HG03575 (cell line): Measurements from ENCODE around the gene STARD9.
"Not testable (repeated sequence)": the region's sequence is repeated elsewhere in the genome, so short reads cannot be mapped to it uniquely, and the experiment has no call there.

Source experiments
- ATAC-seq: cut with Tn5 transposase; IDR thresholded peaks from one replicate; pipeline ENCODE4 v1.9.1; 2021; ENCODE audit not compliant: unreplicated experiment, insufficient number of reproducible peaks, low FRiP score; ENCODE audit errors: extremely low read depth

Gene STARD9

GRCh38 chr15:42582569-42583375 is 7.4 kb downstream of the STARD9 start:
- ATAC-seq, result no peak

DNA sequence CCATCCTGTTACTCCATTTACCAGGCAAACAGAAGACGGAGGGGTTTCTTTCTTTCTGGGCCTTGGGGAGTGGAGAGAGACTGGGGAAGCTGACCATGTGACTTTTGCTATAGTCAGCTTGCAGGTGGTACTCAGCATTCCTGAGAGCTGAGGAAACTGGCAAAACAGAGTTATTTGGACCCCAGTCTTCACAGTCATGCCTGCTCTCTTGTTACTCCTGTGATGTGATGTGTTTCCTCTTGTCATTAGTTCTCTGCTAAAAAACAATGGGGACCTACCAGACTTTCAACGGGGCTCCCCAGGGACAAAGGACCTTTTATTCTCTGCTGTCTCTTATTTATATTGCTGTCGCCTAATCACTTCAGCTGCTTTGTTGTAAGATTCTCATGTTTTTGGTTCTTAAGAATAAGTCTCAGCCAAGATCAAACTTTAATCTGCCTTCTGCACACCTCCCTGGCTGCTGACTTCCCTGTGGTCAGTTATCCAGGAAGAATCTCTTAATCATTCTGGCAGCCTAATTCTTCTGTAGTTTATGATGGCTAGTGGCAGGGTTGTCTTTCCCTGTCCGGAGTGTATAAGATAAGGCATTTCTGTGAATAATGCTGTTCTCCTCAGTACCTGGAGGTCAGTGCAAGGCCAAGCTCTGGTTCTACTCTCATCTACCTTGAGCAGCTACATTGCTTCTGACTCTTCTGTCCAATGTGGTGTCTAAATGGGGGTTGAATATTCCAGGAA is 8.8 kb downstream of the STARD9 start:
- ATAC-seq, result no peak

DNA sequence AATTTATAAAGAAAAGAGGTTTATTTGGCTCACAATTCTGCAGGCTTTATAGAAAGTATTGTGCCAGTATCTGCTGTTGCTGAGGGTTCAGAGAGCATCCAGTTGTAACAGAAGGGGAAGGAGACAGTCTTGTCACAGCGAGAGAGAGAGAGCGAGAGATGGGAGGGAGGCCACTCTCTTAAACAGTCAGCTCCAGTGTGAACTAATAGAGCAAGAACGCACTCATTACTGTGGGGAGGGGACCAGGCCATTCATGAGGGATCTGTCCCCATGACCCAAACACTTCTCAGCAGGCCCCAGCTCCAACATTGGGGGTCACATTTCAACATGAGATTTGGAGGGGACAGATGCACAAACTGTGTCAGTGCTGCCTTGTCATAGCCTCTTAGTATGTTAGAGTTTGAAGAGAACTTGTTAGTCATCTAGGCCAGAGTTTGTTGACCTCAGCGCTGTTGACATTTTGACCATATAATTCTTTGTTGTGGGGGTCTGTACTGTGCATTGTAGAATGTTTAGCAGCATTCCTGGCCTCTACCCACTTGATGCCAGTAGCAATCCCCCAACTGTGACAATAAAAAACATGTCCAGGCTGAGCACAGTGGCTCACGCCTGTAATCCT is 15.3 kb downstream of the STARD9 start:
- no peak for ATAC-seq

- ATAC-seq, result no peak
Measured at GRCh38 chr15:42591238-42591934, 16.0 kb downstream of the STARD9 start.

DNA sequence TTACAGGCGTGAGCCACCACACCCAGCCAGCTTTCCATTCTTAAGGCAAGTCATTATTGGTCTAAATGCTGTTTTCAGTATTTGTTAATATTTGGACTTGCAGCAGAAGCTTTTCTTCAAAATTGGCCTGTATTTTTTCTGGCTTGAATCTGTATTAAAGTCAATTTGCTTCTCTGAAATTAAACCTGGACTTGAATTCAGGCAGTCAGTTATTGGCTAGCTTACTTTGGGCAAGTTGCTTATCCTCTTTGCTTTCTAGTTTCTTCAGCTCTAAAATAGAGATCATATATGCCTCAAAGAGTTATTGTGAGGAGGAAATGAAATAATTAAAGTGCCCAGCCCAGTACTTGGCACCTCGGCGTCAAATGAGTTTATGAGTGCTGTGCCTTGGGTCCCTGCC is 17.3 kb downstream of the STARD9 start:
- no peak for ATAC-seq

- ATAC-seq, result no peak
Measured at GRCh38 chr15:42593143-42593542, 17.7 kb downstream of the STARD9 start.

DNA sequence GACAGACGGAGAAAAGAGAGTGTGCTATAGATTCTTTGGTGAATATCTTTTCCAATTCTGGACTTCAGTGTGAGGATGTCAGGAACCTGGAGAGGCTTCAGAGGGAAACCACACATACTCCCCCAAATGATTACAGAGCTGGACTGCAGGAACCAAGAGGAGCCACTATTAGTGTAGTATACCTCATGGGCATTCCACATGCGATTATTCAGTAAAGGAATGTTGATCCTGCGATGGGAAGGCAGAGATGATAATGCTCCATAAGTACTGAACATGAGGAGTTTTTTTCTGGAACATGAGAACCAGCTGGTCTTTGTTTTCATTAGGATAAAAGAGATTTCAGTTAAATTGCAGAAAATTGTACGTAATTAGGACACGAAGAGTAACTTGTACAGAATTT is 18.7 kb downstream of the STARD9 start:
- ATAC-seq, result no peak

DNA sequence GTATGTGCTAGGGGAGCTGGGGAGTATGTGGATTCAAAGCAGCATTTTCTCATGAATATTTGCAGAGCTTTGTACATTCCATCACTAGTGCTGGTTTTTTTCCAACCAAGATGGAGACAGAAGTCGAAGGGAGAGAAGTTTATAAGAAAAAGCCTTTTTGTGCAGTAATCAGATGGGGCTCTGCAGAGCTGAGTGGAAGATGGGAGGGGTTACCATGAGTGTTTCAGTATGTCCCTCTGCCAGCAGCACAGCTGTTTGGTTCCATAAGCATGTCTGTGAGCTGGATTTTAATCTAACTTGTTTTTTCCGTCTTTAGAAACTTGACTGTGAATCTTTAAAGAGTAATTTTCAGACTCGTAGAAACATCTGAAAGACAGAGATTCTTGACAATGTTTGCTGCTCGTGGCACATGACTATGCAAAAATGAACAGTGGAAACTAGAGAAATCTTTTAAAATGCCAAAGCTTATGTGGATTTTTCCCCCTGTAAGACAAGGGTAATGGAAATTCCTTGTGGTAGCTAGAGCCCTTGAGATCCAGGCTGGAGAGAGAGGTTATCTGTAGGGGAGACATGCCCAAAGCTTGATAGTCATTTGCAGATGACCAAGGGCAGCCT is 20.3 kb downstream of the STARD9 start:
- no peak for ATAC-seq

DNA sequence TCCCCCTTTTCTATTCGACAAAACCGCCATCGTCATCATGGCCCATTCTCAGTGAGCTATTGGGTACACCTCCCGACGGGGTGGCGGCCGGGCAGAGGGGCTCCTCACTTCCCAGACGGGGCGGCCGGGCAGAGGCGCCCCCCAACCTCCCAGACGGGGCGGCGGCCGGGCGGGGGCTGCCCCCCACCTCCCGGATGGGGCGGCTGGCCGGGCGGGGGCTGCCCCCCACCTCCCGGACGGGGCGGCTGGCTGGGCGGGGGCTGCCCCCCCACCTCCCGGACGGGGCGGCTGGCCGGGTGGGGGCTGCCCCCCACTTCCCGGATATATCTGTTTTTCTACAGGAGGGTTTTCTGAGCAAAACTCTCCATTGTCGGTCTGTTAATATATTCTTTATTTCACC is 25.9 kb downstream of the STARD9 start:
- not testable (repeated sequence) for ATAC-seq

DNA sequence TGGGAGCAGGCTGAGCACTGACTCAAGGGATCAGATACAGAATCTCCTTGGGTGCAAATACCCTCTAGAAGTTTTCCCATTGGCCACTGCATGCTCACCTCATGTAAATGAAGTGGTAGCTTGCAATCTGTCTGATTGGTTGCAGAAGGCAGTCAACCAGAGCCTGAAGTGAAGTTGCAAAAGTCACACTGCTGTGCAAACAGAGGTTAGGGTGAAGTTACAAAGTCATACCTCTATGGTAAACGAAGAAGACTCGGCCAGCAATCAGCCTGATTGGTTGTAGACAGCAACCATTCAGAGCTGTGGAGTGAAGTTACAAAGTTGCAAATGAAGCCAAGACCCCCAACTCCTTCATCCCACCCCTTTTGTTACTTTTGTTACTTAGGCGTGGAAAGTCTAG is 27.1 kb downstream of the STARD9 start:
- ATAC-seq, result no peak

DNA sequence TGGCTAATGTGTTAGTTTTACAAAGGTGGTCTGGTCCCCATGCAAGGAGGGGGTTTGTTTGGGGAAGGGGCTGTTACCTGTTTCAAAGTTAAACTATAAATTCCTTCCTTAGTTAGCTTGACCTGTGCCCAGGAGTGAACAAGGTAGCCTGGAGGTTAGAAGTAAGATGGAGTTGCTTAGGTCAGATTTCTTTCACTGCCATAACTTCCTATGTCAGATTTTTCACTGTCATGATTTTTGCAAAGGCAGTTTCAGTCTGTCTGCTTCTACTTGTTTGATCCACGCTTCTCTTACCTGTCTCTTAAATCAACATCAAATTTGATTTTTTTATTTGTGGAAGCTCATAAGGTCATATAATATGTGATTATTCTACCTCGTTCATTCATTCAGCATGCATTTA is 28.6 kb downstream of the STARD9 start:
- ATAC-seq, result no peak

DNA sequence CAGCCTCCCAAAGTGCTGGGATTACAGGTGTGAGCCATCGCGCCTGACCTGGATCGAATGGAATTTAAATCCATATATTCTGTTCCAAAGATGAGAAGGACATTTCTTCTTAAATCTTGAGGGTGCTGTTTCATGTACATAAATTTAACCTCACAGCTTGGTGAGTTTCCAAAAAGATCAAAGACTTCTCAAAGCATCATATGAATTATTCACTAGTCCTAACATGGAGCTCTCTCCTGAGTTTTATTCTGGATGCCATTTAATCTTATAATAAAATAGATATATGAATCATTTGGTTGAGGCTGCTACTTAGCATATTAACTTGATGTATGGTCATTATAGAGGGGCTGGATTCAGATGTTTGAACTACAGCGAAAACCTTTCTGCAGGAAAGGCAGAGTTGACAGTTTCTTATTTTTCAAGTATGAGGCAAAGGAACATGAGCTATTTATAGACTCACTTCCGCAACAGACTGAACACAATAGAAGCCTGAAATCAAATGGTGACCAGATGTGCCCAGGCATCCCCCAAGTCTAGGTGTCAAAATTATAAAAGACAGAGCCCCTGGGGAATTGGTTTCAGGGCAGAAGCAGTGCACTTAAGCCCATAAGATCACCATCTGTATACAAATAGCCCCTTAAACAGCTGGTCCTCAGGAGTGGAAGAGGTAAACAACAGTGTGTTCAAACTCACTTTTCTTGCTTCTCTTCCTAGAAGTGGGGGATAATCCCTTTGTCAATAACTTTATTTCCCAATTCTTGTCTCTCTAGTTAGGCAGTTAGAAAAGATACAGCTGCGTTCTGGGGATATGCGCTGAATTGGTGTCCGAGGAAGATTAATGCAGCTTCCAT is 29.7 kb downstream of the STARD9 start:
- no peak for ATAC-seq

DNA sequence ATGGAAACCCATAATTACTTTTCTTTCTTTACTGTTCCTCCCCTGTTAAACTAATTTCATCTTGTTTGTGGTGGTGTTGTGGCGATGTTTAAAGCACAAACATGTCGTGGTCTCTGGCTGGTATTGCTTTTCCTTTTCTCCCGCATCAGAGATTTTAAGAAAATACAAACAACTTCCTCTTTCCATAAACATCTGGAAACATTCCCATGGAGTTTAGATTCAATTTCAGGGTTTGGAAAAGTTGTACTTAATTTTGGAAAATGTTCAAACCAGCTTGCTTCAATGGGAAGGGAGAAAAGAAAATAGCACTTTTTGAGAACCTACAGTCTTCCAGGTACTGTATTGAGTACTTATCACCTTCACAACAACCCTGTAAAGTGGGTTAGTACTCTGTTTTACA is 30.4 kb downstream of the STARD9 start:
- ATAC-seq, result no peak

DNA sequence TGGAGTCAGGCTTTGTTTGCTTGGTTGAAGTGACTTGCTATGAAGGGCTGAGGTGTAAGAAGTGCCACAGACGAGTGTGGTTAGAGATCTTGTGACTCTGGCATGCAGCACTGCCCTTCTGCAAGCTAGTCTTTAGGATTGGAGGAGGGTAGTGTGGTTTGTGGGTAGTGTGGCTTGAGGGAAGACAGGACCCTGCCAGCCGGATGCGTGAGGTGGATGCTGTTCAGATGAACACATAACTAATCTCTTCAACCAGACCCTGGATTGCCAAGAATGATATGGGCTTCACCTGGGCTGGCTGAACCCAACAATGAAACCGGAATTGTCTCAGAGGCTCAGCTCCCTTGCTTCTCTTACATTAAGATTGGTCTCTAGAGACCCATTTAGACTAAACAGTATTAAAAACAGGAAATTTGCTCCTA is 32.7 kb downstream of the STARD9 start:
- no peak for ATAC-seq

- ATAC-seq, result no peak
Measured at GRCh38 chr15:42608752-42609488, 33.5 kb downstream of the STARD9 start.

- no peak for ATAC-seq
Measured at GRCh38 chr15:42611532-42611931, 36.1 kb downstream of the STARD9 start.

- ATAC-seq, result no peak
Measured at GRCh38 chr15:42612367-42612912, 37.0 kb downstream of the STARD9 start.
